NCI-H1092 treated with DMSO at 0.1 percent for 48 hours (cell line): ENCODE measurements around the gene LIMD2.

ENCODE experiments used
- DNase-seq: peaks from one replicate; lab custom pipeline; 2025; lab: John Stamatoyannopoulos, UW

The LIMD2 gene

DNA sequence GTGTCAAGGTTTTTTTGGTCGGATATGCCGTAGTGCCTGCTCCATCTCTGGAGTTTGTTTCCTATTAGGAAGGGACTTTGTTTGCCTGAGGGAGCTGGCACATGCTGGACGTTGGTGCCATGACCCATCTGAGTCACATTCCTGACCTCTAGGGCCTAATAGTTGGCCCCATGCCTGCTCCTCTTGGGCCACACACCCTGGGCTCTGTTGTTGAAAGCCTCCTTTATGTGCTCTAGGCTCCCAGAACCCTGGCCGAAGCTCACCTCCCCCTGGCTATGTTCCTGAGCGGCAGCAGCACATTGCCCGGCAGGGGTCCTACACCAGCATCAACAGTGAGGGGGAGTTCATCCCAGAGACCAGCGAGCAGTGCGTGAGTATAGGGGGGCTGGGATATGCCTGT lies 18.4 kb downstream of the LIMD2 start:
- DNase-seq = no peak

DNA sequence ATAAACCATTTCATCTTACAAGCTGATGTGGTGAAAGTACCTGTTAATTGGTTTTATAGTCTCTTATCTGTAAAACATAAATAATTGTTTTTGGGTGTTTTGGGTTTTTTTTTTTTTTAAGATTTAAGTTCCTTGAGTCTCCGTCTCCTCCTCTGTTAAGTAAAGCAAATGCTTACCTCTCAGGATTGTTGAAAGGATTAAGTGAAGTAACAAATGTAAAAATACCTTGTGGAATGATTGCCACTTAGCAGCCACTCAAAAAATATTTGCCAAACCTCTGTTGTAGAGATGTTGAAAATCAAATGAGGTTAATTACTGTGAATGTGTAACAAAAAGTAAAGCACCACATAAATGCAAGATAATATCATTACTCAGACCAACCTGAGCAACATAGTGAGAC lies 19.2 kb downstream of the LIMD2 start:
- no peak for DNase-seq

DNA sequence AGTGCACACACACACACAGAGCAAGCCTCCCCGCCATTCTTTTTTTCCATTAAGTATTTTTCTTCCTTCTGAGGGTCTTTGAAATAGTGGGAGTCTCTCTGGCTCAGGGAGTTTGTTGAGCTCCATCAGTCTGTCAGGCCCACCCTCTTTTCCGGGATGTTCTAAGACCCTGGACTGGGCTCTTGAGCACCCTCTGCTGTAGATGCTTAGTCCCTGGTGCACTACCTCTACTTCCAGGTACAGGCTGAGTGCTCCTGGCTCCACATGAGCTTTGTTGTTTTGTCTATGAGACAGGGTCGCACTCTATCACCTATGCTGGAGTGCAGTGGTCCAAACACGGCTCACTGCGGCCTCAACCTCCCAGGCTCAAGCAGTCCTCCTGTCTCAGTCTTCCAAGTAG lies 20.7 kb downstream of the LIMD2 start:
- no peak for DNase-seq

DNA sequence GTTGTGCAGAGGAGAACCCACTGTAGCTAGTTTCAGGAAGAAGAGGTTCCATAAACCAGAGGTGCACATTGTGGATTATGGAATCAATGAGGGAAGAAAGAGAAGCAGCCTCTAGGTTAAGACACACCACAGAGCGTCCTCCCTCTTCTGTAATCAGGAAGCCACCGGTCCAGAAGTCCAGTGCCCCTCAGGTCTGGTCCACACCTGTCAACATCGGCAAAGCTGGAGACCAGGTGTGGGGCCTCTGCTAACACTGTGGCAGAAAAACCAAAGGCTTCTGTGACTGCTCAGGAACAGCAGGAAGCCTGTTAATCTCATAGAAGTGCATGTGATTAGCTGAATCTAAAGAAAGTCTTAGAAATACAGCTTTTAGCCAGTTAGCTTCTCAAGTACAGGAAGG lies 23.3 kb downstream of the LIMD2 start:
- no peak for DNase-seq

DNA sequence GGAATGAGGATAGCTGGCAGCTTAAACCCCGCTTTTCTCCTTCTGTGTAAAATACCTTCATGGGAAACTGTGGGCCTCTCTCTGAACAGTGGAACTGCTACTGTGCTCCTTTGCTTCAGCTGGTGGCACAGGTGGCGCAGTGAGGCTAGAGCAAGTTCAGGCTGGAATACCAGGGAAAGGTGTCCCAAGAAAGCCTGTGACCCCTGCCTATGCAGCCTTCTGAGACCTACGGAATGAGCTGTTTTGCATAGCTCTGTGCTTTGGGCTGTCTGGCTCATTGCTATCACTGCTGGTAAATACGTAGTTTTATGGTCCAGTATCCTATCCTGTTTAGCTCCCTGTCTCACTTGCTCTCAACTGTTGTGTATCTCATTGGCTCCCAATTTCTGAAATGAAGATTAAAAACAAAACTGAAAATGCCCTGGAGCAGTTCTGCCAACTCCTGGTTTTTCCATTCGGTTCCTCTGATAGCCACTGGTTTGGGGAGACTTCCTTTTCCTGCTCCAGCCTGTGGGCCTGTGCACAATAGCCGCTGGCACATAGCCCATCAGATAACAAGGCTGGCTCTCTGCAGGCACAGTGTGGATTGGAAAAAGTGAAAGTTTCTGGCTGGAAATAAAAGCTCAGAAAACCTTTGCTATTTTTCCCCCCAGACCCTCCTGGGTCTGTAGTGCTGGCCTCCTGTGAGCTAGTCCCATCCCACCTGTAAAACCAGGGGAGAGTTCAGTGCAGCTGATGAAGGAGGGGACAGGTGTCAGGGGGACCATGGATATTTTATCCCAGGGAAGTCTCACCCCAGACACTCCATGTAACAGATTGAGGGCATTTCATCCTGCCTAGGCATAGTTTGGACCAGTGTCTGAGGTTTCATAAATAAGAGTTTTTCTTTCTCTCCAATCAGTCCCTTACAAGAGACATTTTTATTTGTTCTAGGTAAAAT lies 24.0 kb downstream of the LIMD2 start:
- DNase-seq = no peak

DNA sequence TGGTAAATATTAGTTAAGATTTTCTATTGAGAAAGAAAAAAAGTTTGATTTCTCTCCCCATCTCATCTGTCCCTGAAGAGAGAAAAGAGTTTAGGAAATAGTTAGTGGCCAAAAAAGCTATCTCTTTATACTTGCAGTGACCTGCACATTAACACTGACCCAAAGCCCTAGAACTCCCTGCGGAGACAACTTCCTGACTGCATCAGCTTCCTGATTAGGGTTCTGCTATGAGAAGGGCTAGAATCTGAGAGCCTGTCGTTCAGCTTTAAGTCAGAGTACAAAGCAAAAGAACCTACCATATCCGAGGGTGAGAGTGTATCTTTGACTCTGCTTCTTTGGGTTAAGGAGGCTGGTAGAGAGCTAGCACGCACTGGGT lies 24.7 kb downstream of the LIMD2 start:
- DNase-seq = no peak

DNA sequence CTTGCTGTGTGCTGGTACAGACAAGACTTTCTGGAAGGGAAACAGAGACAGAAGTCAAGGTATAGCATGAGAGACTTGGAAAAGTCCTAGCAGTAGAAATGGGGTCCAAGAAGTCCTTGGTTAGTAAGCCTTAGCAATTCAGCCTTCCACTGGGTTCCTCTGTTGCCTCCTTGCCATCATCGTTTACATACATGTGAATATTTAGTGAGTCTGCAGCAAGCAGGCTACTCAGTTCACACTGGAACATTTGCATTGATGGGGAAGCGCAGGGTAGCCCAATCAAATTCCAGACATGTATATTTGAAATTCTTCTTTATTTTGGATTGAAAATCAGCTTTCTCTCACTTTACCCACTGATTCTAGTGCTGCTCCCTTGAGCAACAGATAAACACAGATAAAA lies 27.1 kb downstream of the LIMD2 start:
- no peak for DNase-seq

DNA sequence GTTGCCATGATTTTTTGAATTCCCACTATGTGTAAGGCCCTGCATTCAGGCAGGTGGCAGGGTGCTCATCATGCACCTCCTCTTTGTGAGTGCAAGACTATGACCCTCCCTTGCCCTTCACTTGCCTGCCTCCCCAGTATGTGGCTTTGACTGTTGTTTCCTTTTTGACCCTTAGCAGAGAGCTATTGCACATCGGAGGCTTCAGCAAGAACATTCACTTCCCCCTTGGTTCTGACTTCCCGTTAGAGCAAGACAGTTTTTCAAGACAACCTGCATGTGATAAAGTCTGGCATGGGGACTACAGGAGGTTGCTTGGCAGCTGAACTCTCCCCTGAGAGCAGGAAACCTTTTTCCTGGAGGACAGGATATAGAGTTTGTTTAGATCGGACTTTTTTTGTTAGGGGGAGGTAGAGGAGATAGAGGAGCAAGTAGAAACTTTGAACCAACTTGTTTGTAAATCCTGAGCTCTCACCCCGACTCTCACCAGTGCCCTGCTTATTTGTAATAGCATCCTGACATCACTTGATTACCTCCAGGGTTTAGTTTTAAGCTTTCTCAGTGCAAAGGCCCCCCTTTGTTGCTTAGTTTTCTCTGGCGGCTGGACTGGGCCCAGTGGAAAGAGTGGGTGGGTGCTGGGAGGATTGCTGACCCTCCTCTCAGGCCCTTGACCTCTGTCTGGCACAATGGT lies 34.3 kb downstream of the LIMD2 start:
- no peak for DNase-seq

DNA sequence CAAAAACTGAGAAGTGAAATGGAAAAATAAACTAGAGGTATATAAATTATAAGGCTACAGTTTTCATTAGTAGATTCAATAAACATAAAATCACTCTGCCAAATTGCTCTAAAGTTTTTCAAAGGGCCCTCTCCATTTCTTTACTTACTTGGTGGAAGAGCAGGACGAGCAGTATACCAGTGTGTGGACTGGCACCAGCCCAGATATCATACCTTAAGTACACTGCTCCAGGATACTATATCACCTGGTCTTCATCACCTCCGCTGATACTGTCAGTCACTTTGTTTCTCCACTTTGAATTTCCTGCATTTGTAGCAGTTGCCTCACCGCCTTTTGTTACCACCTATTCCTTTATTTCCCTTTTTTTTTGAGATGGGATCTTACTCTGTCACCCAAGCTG lies 40.1 kb downstream of the LIMD2 start:
- no peak for DNase-seq

DNA sequence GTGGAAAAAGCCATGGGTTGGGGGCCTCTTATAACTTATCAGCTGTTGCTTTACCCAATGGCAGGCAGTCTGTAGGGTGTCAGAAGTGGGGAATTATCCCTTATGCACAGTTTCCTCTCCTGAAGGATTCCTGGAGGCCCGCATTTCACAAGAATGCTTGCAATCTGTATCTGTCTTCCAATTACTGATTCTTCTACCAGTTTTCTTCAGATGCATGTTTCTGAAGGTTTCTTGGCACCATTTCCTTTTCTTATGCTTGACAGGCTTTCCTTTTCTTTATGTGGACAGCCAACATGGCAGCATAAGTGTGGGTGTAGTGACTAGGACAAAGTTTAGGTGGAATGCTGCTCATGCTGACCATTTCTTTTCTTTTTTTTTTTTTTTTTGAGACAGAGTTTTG lies 41.6 kb downstream of the LIMD2 start:
- no peak for DNase-seq

DNA sequence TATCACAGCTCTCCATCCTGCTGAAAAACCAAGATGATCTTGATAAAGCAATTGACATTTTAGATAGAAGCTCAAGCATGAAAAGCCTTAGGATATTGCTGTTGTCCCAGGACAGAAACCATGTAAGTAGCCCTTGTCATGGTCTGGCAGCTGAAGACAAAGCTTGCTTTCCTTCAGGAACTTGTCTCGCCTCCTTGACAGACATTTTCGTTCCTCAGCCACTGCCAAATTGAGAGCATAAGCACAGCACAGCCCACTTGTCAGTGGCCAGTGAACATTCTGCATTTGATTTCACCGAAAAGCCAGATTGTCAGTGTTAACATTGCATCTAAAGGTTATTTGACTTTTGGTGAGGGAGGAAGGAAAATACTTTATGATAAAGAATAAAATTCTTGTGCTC lies 42.1 kb downstream of the LIMD2 start:
- no peak for DNase-seq

DNA sequence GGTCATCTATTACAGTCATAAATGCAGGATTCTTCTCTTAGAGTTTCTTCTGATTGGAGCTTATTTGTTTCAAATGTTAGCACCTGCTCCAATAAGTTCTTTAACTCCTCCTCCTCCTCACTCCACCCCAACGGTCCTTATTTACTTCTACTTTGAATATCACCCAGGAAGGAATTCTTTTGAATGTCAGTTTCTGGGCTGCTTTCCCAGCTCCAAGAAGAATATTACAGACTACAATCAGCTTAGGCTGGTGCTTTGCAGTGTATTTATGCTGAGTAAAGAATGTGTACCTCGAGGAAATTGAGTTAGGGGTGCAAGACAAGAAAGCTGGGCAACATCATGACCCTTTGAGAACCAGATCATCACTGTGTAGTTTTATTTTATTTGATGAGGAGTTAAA lies 46.9 kb downstream of the LIMD2 start:
- no peak for DNase-seq

DNA sequence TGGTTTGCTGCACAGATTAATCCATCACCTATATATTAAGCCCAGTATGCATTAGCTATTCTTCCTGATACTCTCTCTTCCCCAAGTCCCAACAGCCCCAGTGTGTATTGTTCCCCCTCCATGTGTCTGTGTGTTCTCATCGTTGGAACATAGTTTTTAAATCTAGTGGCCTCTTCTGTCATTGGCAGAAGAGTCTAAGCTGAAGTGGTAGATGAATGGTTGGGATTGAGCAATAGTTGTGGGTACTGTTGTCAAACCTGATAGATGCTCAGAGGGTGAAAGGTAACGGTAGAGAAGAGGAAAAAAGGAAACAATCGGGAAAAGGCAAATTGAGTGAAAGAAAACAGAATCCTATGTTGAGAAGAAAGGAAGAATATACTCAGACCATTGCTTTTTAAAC lies 47.8 kb downstream of the LIMD2 start:
- DNase-seq = no peak

DNA sequence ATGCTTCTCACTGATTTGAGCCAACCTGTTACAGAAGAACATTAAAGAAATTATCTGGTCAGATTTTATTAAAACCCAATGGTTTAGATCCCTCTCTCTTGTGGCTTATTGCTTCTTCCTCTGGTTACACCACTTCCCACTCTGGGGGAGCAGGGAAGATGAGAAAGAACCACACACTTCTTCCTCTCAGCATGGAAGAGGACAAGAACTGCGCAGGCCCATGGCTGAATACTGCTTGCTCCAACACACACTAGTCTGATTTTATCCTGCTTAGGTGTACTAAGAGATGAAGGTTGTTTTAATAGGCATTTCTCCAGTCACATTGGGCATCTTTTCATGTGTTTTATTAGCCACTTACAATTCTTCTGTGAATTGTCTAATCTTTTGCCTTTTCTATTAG lies 50.1 kb downstream of the LIMD2 start:
- no peak for DNase-seq

DNA sequence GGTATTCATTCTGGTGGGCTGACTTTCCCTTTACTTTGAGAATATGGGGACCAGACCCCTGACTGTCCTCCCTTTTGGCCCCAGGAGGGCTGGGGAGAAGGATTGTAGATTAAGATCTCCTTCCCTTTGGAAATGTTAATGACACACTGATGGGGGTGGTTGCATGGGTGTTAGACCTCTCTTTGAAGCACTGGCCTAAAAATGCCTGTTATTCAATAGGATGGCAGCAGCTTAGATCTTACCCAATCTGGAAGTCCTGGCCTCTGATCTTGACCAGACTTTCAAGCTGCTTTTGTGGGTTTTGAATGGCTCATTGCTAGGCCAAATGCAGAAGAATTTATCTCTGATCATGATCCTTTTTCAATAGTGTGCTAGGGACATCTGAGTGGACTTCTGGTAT lies 52.0 kb downstream of the LIMD2 start:
- no peak for DNase-seq

DNA sequence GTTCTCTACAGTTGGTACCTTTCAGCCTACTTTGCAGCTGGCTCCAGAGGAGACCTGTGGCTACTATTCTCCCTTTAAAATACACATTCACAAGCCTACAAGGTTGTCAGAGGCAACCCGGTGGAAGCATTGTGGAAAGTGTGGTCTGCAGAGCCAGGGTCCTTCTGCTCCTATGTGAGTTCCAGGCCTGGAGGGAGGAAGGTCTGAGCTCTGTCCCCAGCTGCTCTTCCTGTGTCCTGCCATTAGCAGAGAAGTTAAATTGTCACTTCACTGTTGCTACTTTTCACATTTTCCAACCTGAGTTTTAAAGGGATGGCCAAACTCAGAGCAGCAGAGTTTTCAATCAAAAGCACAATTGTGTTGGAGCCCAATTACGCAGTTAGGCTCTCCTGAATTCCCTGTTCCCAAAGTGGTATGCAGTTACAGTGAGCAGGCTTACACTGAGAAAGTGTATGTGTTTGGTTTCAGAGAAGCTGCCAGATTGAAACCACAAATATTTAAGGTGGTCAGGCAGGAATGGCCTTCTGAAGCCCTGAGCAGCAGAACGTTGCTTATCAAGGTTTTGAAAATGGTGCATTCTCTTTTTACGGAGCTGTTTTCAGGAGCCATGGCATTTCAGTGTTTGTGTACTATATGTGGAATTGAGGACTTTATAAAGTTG lies 52.7 kb downstream of the LIMD2 start:
- DNase-seq = no peak

DNA sequence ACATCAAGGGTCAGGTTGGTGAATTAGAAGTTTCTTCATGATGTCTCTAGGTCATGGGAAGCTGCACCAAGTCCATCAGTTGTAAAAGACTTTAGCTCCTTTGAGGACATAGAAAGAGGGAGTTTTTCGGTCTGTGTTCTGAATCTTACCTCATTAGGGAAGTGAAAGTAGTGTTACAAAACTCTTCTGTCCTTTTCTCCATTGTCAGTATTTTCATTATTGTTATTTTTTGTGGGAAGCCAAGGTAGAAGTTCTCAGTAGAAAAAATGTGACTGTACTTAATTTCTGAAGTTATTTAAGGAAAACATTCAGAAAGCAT lies 53.5 kb downstream of the LIMD2 start:
- no peak for DNase-seq
